Liver (tissue), 3 donors: ENCODE data around the gene HEMGN.

Experiments used
- CTCF ChIP-seq: fragments of 150-350 bp; IDR thresholded peaks from 2 replicates; pipeline ENCODE4 v1.5.1; 2017; ENCODE audit warnings: improper control_type of control experiment, low read depth, low read length; ENCODE audit not compliant: missing input control
- HNF4G ChIP-seq: IDR thresholded peaks from 2 replicates; pipeline ENCODE4 v1.6.1; 2016; ENCODE audit warnings: antibody characterized with exemption
- MAX ChIP-seq: IDR thresholded peaks from 2 replicates; pipeline ENCODE4 v1.6.1; 2016; ENCODE audit warnings: antibody characterized with exemption
- REST ChIP-seq: IDR thresholded peaks from 2 replicates; pipeline ENCODE4 v1.6.1; 2016; ENCODE audit warnings: antibody characterized with exemption, mild to moderate bottlenecking
- SP1 ChIP-seq: IDR thresholded peaks from 2 replicates; pipeline ENCODE4 v1.6.1; 2018; ENCODE audit warnings: antibody characterized with exemption, mild to moderate bottlenecking
- donor health status: healthy.
- donor health status: healthy.

GRCh38 chr9:97943308-97943855, 5.4 kb upstream of the HEMGN start:
- no peak for TF ChIP-seq CTCF
- no peak for TF ChIP-seq SP1
- TF ChIP-seq REST = no peak
- no peak for TF ChIP-seq MAX
- no peak for TF ChIP-seq HNF4G
